K562 (cell line): ENCODE measurements around the gene POLR3A. TPM values are rescaled to one million over a fixed set of nuclear protein-coding genes. Genes with fewer than 3 reads are reported as not detected.

Experiments used
- ARNT ChIP-seq, 2 experiments: fragments of 450-650 bp; IDR thresholded peaks; 2 replicates each; pipeline ENCODE4 v1.6.1; 2016; ENCODE audit warnings: mild to moderate bottlenecking in 1 of 2
- BHLHE40 ChIP-seq: IDR thresholded peaks from 2 replicates; pipeline ENCODE4 v1.6.1; 2011; ENCODE audit warnings: low read length, improper control_type of control experiment
- CREB1 ChIP-seq, 2 experiments: sonication (generic) in 1 of 2; formaldehyde crosslinking in 1 of 2; IDR thresholded peaks; 2 replicates each; pipeline versions ENCODE4 v1.6.1 to v1.8.0; 2012 to 2022; ENCODE audit warnings: inconsistent platforms in 1 of 2, mild to moderate bottlenecking in 1 of 2, missing genetic modification reagents in 1 of 2, moderate library complexity in 1 of 2
- CREM ChIP-seq: IDR thresholded peaks from 2 replicates; pipeline ENCODE4 v1.6.1; 2014; ENCODE audit warnings: antibody characterized with exemption, low read depth
- FOXA1 ChIP-seq: fragments of 450-650 bp; IDR thresholded peaks from 2 replicates; pipeline ENCODE4 v1.6.1; 2016; ENCODE audit warnings: mild to moderate bottlenecking, borderline replicate concordance
- FUS ChIP-seq: fragments of 200-400 bp; formaldehyde crosslinking; optimal IDR thresholded peaks from 2 replicates; pipeline ENCODE3; 2017; ENCODE audit warnings: low read depth, low read length
- GABPA ChIP-seq: fragments of 200-800 bp; sonication (Bioruptor generic); conservative IDR thresholded peaks from 2 replicates; pipeline ENCODE4 v1.6.1; 2016; ENCODE audit warnings: low read depth, missing genetic modification characterization, missing compliant biosample characterization
- HDAC8 ChIP-seq: fragments of 450-650 bp; IDR thresholded peaks from 2 replicates; pipeline ENCODE4 v1.6.1; 2016; ENCODE audit warnings: mild to moderate bottlenecking, missing genetic modification characterization, moderate library complexity, missing compliant biosample characterization
- IRF9 ChIP-seq: fragments of 450-650 bp; IDR thresholded peaks from 2 replicates; pipeline ENCODE4 v1.6.1; 2016; ENCODE audit warnings: missing biosample characterization, missing genetic modification characterization
- MBD2 ChIP-seq: sonication (generic); IDR thresholded peaks from 2 replicates; pipeline ENCODE4 v1.6.1; 2016; ENCODE audit warnings: low read depth, borderline replicate concordance
- MITF ChIP-seq: IDR thresholded peaks from 2 replicates; pipeline ENCODE4 v1.6.1; 2014; ENCODE audit warnings: antibody characterized with exemption
- POLR2G ChIP-seq: fragments of 200-400 bp; formaldehyde crosslinking; IDR thresholded peaks from 2 replicates; pipeline ENCODE4 v1.6.1; 2017; ENCODE audit warnings: low read depth, mild to moderate bottlenecking, antibody characterized with exemption, low read length, moderate library complexity
- PTTG1 ChIP-seq: fragments of 450-650 bp; IDR thresholded peaks from 2 replicates; pipeline ENCODE4 v1.6.1; 2016; ENCODE audit warnings: low read depth, mild to moderate bottlenecking, missing genetic modification characterization, missing compliant biosample characterization
- RAD51 ChIP-seq: fragments of 450-650 bp; IDR thresholded peaks from 2 replicates; pipeline ENCODE4 v1.7.1; 2016; ENCODE audit warnings: low read depth, mild to moderate bottlenecking, borderline replicate concordance
- SMAD3 ChIP-seq: fragments of 450-650 bp; formaldehyde crosslinking; conservative IDR thresholded peaks from 2 replicates; pipeline ENCODE4 v1.4.0; 2020; ENCODE audit warnings: mild to moderate bottlenecking
- STAG1 ChIP-seq: sonication (generic); formaldehyde crosslinking; IDR thresholded peaks from 2 replicates; pipeline ENCODE4 v1.5.0; 2020; ENCODE audit warnings: missing genetic modification reagents, borderline replicate concordance
- TAF7 ChIP-seq: fragments of 450-650 bp; IDR thresholded peaks from 2 replicates; pipeline ENCODE4 v1.6.1; 2016; ENCODE audit warnings: missing genetic modification characterization, missing compliant biosample characterization
- THAP7 ChIP-seq: fragments of 250-450 bp; sonication (Bioruptor Pico); IDR thresholded peaks from 2 replicates; pipeline ENCODE4 v1.5.0; 2021
- ZBTB1 ChIP-seq: sonication (generic); formaldehyde crosslinking; IDR thresholded peaks from 2 replicates; pipeline ENCODE4 v1.8.1; 2023; ENCODE audit warnings: missing genetic modification reagents, low read depth, mild to moderate bottlenecking, borderline replicate concordance
- ZBTB33 ChIP-seq: sonication (generic); formaldehyde crosslinking; IDR thresholded peaks from 2 replicates; pipeline ENCODE4 v1.8.1; 2023; ENCODE audit warnings: mild to moderate bottlenecking, missing genetic modification reagents
- ZNF24 ChIP-seq: fragments of 450-650 bp; IDR thresholded peaks from 2 replicates; pipeline ENCODE4 v1.6.1; 2016
- ZNF41 ChIP-seq: fragments of 250-450 bp; sonication (Bioruptor Pico); conservative IDR thresholded peaks from 2 replicates; pipeline ENCODE4 v1.4.0; 2020; ENCODE audit warnings: mild to moderate bottlenecking
- ZNF445 ChIP-seq: fragments of 250-450 bp; sonication (Bioruptor Pico); IDR thresholded peaks from 2 replicates; pipeline ENCODE4 v1.4.0; 2020; ENCODE audit warnings: low read depth, mild to moderate bottlenecking, moderate library complexity
- polyA plus RNA-seq, 8 experiments: library from polyadenylated mRNA; depleted of rRNA in 4 of 8; stranded (reverse) in 5 of 8; unstranded in 3 of 8; fragments of >200 nt; fragmentation: Nextera tagmentation in 2 of 8; fragmentation: Illumina TruSeq in 1 of 8; extraction: Ambion mirVana in 2 of 8; extraction: Trizol in 1 of 8; gene quantifications; 2 replicates each; pipeline versions ENCODE4 v1.2.1 to v1.2.3, GENCODE V29; 2011 to 2014; ENCODE audit warnings: inconsistent platforms in 1 of 8, missing spikeins in 1 of 8
- total RNA-seq, 7 experiments: library from RNA; depleted of rRNA in 6 of 7; stranded (reverse); fragments of >200 nt in 6 of 7; fragmentation: Illumina TruSeq in 2 of 7; extraction: Trizol in 2 of 7; gene quantifications; 2 replicates each; pipeline versions ENCODE4 v1.2.1 to v1.2.3, GENCODE V29; 2011 to 2021; ENCODE audit warnings: low replicate concordance in 1 of 7
- TF ChIP-seq, protein P1 (sequence below): fragments of 250-450 bp; sonication (Bioruptor Pico); IDR thresholded peaks from 2 replicates; pipeline ENCODE4 v1.9.0; 2021; ENCODE audit warnings: mild to moderate bottlenecking

Gene POLR3A
- total and polyA plus RNA-seq, 9 of the 15 experiments (the other 6 are each of a cell fraction or from before 2014, with no cell fraction given): 14.9 to 37.0 (median 26.7) TPM

DNA sequence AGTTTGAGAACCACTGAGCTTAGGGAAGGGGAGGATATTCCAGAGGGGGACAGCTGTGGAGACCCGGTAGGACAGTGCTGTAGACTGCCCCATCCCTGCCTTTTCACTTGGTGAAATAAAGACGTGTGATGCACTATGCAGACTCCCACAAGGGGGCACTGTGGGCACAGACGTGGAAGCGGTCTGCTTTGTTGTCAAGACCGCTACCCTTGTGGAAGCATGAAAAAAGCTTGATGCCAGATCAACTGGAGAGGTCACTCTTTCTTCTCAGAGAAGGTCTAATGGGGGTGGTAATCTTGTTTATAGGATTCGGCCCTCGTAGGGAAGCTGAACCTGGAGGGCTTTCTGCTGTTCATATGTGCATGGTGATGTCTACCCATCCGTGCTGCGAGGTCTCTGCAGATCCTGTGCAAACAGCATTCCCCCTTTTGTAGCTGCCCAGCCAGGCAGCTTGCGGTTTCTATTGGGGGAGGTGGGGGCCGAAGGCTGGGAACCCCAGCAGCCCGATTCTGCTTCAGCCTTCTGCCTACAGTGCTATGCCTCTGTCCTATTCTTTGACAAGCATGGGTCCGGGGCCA, 18.1 kb upstream of the POLR3A start (continued):
- peak; percentile 94 for TF ChIP-seq ZBTB33 (CRISPR knock-in tag)
- 0 out of 2 replicates have a peak, but pooled peaks have one; percentile 31 for TF ChIP-seq SMAD3
- 0 out of 2 replicates have a peak, but pooled peaks have one; percentile 30 for TF ChIP-seq BHLHE40
- TF ChIP-seq THAP7 (CRISPR knock-in tag): no peak
- peak; percentile 79 for TF ChIP-seq CREM
- no peak for TF ChIP-seq GABPA
- TF ChIP-seq ZNF41 (CRISPR knock-in tag): 0 out of 2 replicates have a peak, but pooled peaks have one; percentile 25
- no peak for TF ChIP-seq FUS
- TF ChIP-seq CREB1 (IDR thresholded peaks at IDR 0.05): peak; percentile 21; the same call in 1 of the 2 replicates
- TF ChIP-seq CREB1 (CRISPR knock-in tag; IDR thresholded peaks at IDR 0.05): 0 out of 2 replicates have a peak, but pooled peaks have one; percentile 45
- TF ChIP-seq, protein P1, sequence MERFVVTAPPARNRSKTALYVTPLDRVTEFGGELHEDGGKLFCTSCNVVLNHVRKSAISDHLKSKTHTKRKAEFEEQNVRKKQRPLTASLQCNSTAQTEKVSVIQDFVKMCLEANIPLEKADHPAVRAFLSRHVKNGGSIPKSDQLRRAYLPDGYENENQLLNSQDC (CRISPR knock-in tag): no peak
- TF ChIP-seq ARNT (IDR thresholded peaks at IDR 0.05): peak in 1 of 2 experiments; percentile 48; a peak in 1 of 4 replicates
- no peak for TF ChIP-seq HDAC8
- no peak for TF ChIP-seq ZBTB1 (CRISPR knock-in tag)
- no peak for TF ChIP-seq IRF9
- peak; percentile 68; the same call in 1 of the 2 replicates for TF ChIP-seq STAG1
- TF ChIP-seq ZNF24: peak; percentile 25; the same call in 1 of the 2 replicates
- TF ChIP-seq FOXA1: no peak
- TF ChIP-seq TAF7 (tag): no peak
- TF ChIP-seq POLR2G: no peak
- TF ChIP-seq ZNF445 (CRISPR knock-in tag): no peak
- TF ChIP-seq MITF: no peak
- TF ChIP-seq PTTG1 (tag): no peak
- TF ChIP-seq RAD51: no peak
- TF ChIP-seq MBD2: no peak
